A549 (cell line): Measurements from ENCODE around the gene PLXNA1.

Source experiments
- CHD2 ChIP-seq: fragments of 150-350 bp; IDR thresholded peaks from 2 replicates; pipeline ENCODE4 v1.6.1; 2014; ENCODE audit warnings: low read length; ENCODE audit not compliant: partially characterized antibody
- CTCF ChIP-seq: fragments of >200 bp; sonication (Bioruptor Twin); formaldehyde crosslinking; IDR thresholded peaks from 3 replicates; pipeline ENCODE4 v1.5.1; 2016
- ESRRA ChIP-seq: fragments of 150-350 bp; IDR thresholded peaks from 2 replicates; pipeline ENCODE4 v1.6.1; 2014; ENCODE audit warnings: mild to moderate bottlenecking, low read length, borderline replicate concordance
- HDAC2 ChIP-seq: fragments of 200-600 bp; sonication (generic); IDR thresholded peaks from 2 replicates; pipeline ENCODE4 v1.6.1; 2016
- PHF8 ChIP-seq: fragments of 200-600 bp; sonication (generic); IDR thresholded peaks from 2 replicates; pipeline ENCODE4 v1.6.1; 2016; ENCODE audit warnings: low read depth, mild to moderate bottlenecking, antibody characterized with exemption, moderate library complexity, borderline replicate concordance
- POLR2A ChIP-seq: IDR thresholded peaks from 2 replicates; pipeline ENCODE4 v1.6.1; 2012; ENCODE audit warnings: mild to moderate bottlenecking, low read length
- RAD21 ChIP-seq, 2 experiments: fragments of >200 bp in 1 of 2; sonication (Bioruptor Twin) in 1 of 2; formaldehyde crosslinking in 1 of 2; IDR thresholded peaks in 1 of 2; conservative IDR thresholded peaks in 1 of 2; 2 replicates in 1 of 2; 3 replicates in 1 of 2; pipeline ENCODE4 v1.6.1; 2012 to 2018; ENCODE audit warnings: inconsistent platforms in 1 of 2
- REST ChIP-seq: fragments of 200-600 bp; sonication (generic); IDR thresholded peaks from 2 replicates; pipeline ENCODE4 v1.6.1; 2016; ENCODE audit warnings: antibody characterized with exemption, mild to moderate bottlenecking, moderate library complexity
- RFX5 ChIP-seq: fragments of 450-650 bp; IDR thresholded peaks from 2 replicates; pipeline ENCODE4 v1.7.1; 2014; ENCODE audit warnings: antibody characterized with exemption, mild to moderate bottlenecking, moderate library complexity
- ZNF302 ChIP-seq: fragments of 250-450 bp; sonication (Bioruptor Pico); IDR thresholded peaks from 2 replicates; pipeline ENCODE4 v1.9.0; 2021; ENCODE audit warnings: inconsistent platforms, mild to moderate bottlenecking, moderate library complexity
- TF ChIP-seq, protein P1 (sequence below): IDR thresholded peaks from 2 replicates; pipeline ENCODE4 v1.6.1; 2012
- TF ChIP-seq, protein P2 (sequence below): IDR thresholded peaks from 2 replicates; pipeline ENCODE4 v1.6.1; 2012
- TF ChIP-seq, protein P3 (sequence below): fragments of 450-650 bp; IDR thresholded peaks from 2 replicates; pipeline ENCODE4 v1.6.1; 2014; ENCODE audit warnings: antibody characterized with exemption
- TF ChIP-seq, protein P4 (sequence below): fragments of >200 bp; sonication (Bioruptor Twin); formaldehyde crosslinking; IDR thresholded peaks from 3 replicates; pipeline ENCODE4 v1.6.1; 2016

- TF ChIP-seq PHF8 (no peak), POLR2A (no peak), CTCF (no peak), CHD2 (no peak), ZNF302 (no peak), REST (no peak), RAD21 (conservative IDR thresholded peaks at IDR 0.05 in 1 of 2, IDR thresholded peaks at IDR 0.05 in 1 of 2) (no peak), RFX5 (no peak), HDAC2 (no peak), ESRRA (no peak)
- TF ChIP-seq, protein P1, sequence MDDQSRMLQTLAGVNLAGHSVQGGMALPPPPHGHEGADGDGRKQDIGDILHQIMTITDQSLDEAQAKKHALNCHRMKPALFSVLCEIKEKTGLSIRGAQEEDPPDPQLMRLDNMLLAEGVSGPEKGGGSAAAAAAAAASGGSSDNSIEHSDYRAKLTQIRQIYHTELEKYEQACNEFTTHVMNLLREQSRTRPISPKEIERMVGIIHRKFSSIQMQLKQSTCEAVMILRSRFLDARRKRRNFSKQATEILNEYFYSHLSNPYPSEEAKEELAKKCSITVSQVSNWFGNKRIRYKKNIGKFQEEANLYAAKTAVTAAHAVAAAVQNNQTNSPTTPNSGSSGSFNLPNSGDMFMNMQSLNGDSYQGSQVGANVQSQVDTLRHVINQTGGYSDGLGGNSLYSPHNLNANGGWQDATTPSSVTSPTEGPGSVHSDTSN, result no peak
- TF ChIP-seq, protein P2, sequence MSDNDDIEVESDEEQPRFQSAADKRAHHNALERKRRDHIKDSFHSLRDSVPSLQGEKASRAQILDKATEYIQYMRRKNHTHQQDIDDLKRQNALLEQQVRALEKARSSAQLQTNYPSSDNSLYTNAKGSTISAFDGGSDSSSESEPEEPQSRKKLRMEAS, result no peak
- TF ChIP-seq, protein P3, sequence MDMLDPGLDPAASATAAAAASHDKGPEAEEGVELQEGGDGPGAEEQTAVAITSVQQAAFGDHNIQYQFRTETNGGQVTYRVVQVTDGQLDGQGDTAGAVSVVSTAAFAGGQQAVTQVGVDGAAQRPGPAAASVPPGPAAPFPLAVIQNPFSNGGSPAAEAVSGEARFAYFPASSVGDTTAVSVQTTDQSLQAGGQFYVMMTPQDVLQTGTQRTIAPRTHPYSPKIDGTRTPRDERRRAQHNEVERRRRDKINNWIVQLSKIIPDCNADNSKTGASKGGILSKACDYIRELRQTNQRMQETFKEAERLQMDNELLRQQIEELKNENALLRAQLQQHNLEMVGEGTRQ, result no peak
- TF ChIP-seq, protein P4, sequence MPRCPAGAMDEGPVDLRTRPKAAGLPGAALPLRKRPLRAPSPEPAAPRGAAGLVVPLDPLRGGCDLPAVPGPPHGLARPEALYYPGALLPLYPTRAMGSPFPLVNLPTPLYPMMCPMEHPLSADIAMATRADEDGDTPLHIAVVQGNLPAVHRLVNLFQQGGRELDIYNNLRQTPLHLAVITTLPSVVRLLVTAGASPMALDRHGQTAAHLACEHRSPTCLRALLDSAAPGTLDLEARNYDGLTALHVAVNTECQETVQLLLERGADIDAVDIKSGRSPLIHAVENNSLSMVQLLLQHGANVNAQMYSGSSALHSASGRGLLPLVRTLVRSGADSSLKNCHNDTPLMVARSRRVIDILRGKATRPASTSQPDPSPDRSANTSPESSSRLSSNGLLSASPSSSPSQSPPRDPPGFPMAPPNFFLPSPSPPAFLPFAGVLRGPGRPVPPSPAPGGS, result no peak
Observed at GRCh38 chr3:126951561-126951960, 31.4 kb upstream of the PLXNA1 start.
